C4-2B (cell line): ENCODE results near the gene KCNK13.

ENCODE experiments used
- CTCF ChIP-seq: fragments of 450-650 bp; conservative IDR thresholded peaks from 2 replicates; pipeline ENCODE4 v1.5.1; 2017; ENCODE audit warnings: mild to moderate bottlenecking
- ZFX ChIP-seq: fragments of 450-650 bp; IDR thresholded peaks from 2 replicates; pipeline ENCODE4 v1.6.1; 2017

- TF ChIP-seq CTCF (no peak), ZFX (no peak)
These were observed 97.4 kb downstream of the KCNK13 start for GRCh38 chr14:90159146-90159545.
